CD14-positive monocyte (primary cell): ENCODE data around the gene GLP1R. TPM values are rescaled to one million over a fixed set of nuclear protein-coding genes. Genes with fewer than 3 reads are reported as not detected.

ENCODE experiments used
- DNase-seq, 3 donors: peaks; one replicate each; pipeline ENCODE4 v3.0.0-alpha.2; 2011 to 2022
- H2AFZ ChIP-seq: 2 replicates; pipeline ENCODE4 v1.6.0; 2012; ENCODE audit warnings: mild to moderate bottlenecking, low read depth, low read length, inconsistent platforms; ENCODE audit not compliant: insufficient read depth, poor library complexity, severe bottlenecking
- H3K27ac ChIP-seq, 2 donors: 1 replicate in 1 of 2; 2 replicates in 1 of 2; pipeline ENCODE4 v1.5.1; 2012 to 2013; ENCODE audit warnings: low read length in 2 of 2, control low read depth in 1 of 2, inconsistent platforms in 1 of 2, low read depth in 1 of 2, mild to moderate bottlenecking in 1 of 2
- H3K27me3 ChIP-seq, 2 donors: one replicate each; pipeline versions ENCODE4 v1.6.0 to v1.6.1; 2011 to 2013; ENCODE audit warnings: low read length in 2 of 2; ENCODE audit not compliant: control insufficient read depth in 2 of 2, insufficient read depth in 2 of 2
- H3K36me3 ChIP-seq, 2 donors: replicated peaks in 1 of 2; 1 replicate in 1 of 2; 2 replicates in 1 of 2; pipeline versions ENCODE4 v1.5.1 to v1.6.1; 2012 to 2013; ENCODE audit warnings: low read length in 2 of 2, control low read depth in 1 of 2, inconsistent platforms in 1 of 2, mild to moderate bottlenecking in 1 of 2; ENCODE audit not compliant: insufficient read depth in 2 of 2, control insufficient read depth in 1 of 2
- H3K4me1 ChIP-seq, 2 donors: 1 replicate in 1 of 2; 2 replicates in 1 of 2; pipeline versions ENCODE4 v1.5.1 to v1.6.1; 2012 to 2013; ENCODE audit warnings: low read length in 2 of 2, control low read depth in 1 of 2, inconsistent platforms in 1 of 2, mild to moderate bottlenecking in 1 of 2, moderate library complexity in 1 of 2; ENCODE audit not compliant: insufficient read depth in 2 of 2, control insufficient read depth in 1 of 2
- H3K4me2 ChIP-seq: replicated peaks from 2 replicates; pipeline ENCODE3; 2012; ENCODE audit warnings: low read length, moderate library complexity, mild to moderate bottlenecking; ENCODE audit not compliant: poor library complexity, severe bottlenecking; ENCODE audit errors: extremely low read depth
- H3K4me3 ChIP-seq, 3 experiments: fragments of 200-600 bp in 1 of 3; sonication (generic) in 1 of 3; replicated peaks in 1 of 3; 1 replicate in 2 of 3; 2 replicates in 1 of 3; pipeline ENCODE4 v1.5.1; 2011 to 2013; ENCODE audit warnings: low read length in 3 of 3, mild to moderate bottlenecking in 3 of 3, control low read depth in 2 of 3, low read depth in 2 of 3, inconsistent platforms in 1 of 3, moderate library complexity in 1 of 3
- H3K79me2 ChIP-seq: 2 replicates; pipeline ENCODE4 v1.6.0; 2012; ENCODE audit warnings: mild to moderate bottlenecking, control low read depth, inconsistent platforms, low read length, moderate library complexity; ENCODE audit not compliant: insufficient read depth
- H3K9ac ChIP-seq: 2 replicates; pipeline ENCODE4 v1.6.0; 2017; ENCODE audit warnings: low read length, mild to moderate bottlenecking; ENCODE audit not compliant: insufficient read depth, poor library complexity, severe bottlenecking
- H3K9me3 ChIP-seq, 2 donors: replicated peaks in 1 of 2; 1 replicate in 1 of 2; 2 replicates in 1 of 2; pipeline versions ENCODE4 v1.5.1 to v1.6.1; 2012 to 2013; ENCODE audit warnings: low read length in 2 of 2, control low read depth in 1 of 2; ENCODE audit not compliant: control insufficient read depth in 1 of 2, insufficient read depth in 1 of 2
- H4K20me1 ChIP-seq: 2 replicates; pipeline ENCODE4 v1.6.0; 2012; ENCODE audit warnings: mild to moderate bottlenecking, low read length, control low read depth, moderate library complexity; ENCODE audit not compliant: insufficient read depth
- H3K27ac Mint-ChIP-seq, 7 donors: one replicate each; pipeline ENCODE4 v1.8.0; 2020; ENCODE audit warnings: mild to moderate bottlenecking in 7 of 7, mixed read lengths in 7 of 7, moderate library complexity in 6 of 7, inconsistent platforms in 2 of 7
- H3K27me3 Mint-ChIP-seq, 3 donors: one replicate each; pipeline ENCODE4 v1.8.0; 2021 to 2022; ENCODE audit warnings: low read depth in 3 of 3, mild to moderate bottlenecking in 3 of 3, mixed read lengths in 3 of 3, moderate library complexity in 3 of 3, inconsistent platforms in 1 of 3
- H3K36me3 Mint-ChIP-seq, 2 donors: one replicate each; pipeline ENCODE4 v1.8.0; 2020; ENCODE audit warnings: mixed read lengths in 2 of 2, inconsistent platforms in 1 of 2, mild to moderate bottlenecking in 1 of 2
- H3K4me1 Mint-ChIP-seq: one replicate; pipeline ENCODE4 v1.8.0; 2020; ENCODE audit warnings: mild to moderate bottlenecking, mixed read lengths
- H3K4me3 Mint-ChIP-seq, 2 donors: one replicate each; pipeline ENCODE4 v1.8.0; 2020; ENCODE audit warnings: mild to moderate bottlenecking in 2 of 2, mixed read lengths in 2 of 2, moderate library complexity in 1 of 2
- H3K9me3 Mint-ChIP-seq, 7 donors: one replicate each; pipeline ENCODE4 v1.8.0; 2020 to 2022; ENCODE audit warnings: mixed read lengths in 7 of 7, mild to moderate bottlenecking in 6 of 7, moderate library complexity in 6 of 7, inconsistent platforms in 2 of 7
- CTCF ChIP-seq: fragments of 200-600 bp; IDR thresholded peaks from one replicate; pipeline ENCODE4 v1.8.0; 2022; ENCODE audit warnings: antibody characterized with exemption, mild to moderate bottlenecking
- WGBS: methylation state at CpG from one replicate; pipeline ENCODE4 v1.1.5; 2013; ENCODE audit warnings: missing lambda C conversion rate; ENCODE audit not compliant: insufficient coverage; 5-methylcytosine and 5-hydroxymethylcytosine counted together
- intact Hi-C, 2 donors: fragments of 100-400 bp; cut with micrococcal nuclease; formaldehyde crosslinking; loops; one replicate each; pipeline versions ENCODE4 v1.15.0 to v1.15.1; 2023
- polyA plus RNA-seq, 3 donors: library from polyadenylated mRNA; depleted of rRNA in 1 of 3; unstranded in 2 of 3; stranded (reverse) in 1 of 3; fragments of 300-500 nt in 2 of 3; fragments of >200 nt in 1 of 3; fragmentation: Illumina TruSeq in 2 of 3; gene quantifications; 1 replicate in 2 of 3; 2 replicates in 1 of 3; pipeline ENCODE4 v1.2.3, GENCODE V29; 2012 to 2021

The GLP1R gene
- polyA plus RNA-seq, 3 donors, result not detected

- no peak overlapping the region for H3K4me3 Mint-ChIP-seq
- no peak overlapping the region for H3K27ac ChIP-seq
- TF ChIP-seq CTCF, result no peak
- no peaks in the 10 kb centered on the region for H3K79me2 ChIP-seq
- intact Hi-C loops, result no loop called here
- WGBS, result 100% methylated on average over 3 of the region's 9 CpGs
- no peaks in the 10 kb centered on the region for H4K20me1 ChIP-seq
- H3K9me3 Mint-ChIP-seq, result peaks cover 0 to 1% (median 0%) of the 10 kb centered on the region in 7 donors
- H3K4me2 ChIP-seq, result no peak overlapping the region
- peaks cover 2% of the 10 kb centered on the region for H3K4me1 Mint-ChIP-seq
- H3K27me3 Mint-ChIP-seq, result peaks cover 22 to 37% (median 27%) of the 10 kb centered on the region in 3 donors
- H3K36me3 Mint-ChIP-seq, result no peaks in the 10 kb centered on the region
- DNase-seq, result no peak
- no peak overlapping the region for H2AFZ ChIP-seq
- no peaks in the 10 kb centered on the region for H3K36me3 ChIP-seq
- no peak overlapping the region for H3K4me3 ChIP-seq
- H3K27me3 ChIP-seq, result peaks cover 11 to 22% of the 10 kb centered on the region in 2 donors
- no peak overlapping the region for H3K9ac ChIP-seq
- no peaks in the 10 kb centered on the region for H3K9me3 ChIP-seq
- peak overlapping the region in 2 of 7 donors; percentile 11 to 47 for H3K27ac Mint-ChIP-seq
- no peaks in the 10 kb centered on the region for H3K4me1 ChIP-seq
These were observed 5.4 kb downstream of the GLP1R start for GRCh38 chr6:39053854-39054576.

GRCh38 chr6:39054577-39055142 is 6.1 kb downstream of the GLP1R start:
- no peak overlapping the region for H3K27ac ChIP-seq
- H3K9ac ChIP-seq, result no peak overlapping the region
- H3K4me3 ChIP-seq, result no peak overlapping the region
- no peak overlapping the region for H2AFZ ChIP-seq
- H3K9me3 ChIP-seq, result no peaks in the 10 kb centered on the region
- Mint-ChIP-seq H3K36me3 (no peaks in the 10 kb centered on the region), H3K27ac (no peak overlapping the region), H3K4me1 (peaks cover 2% of the 10 kb centered on the region), H3K9me3 (no peaks in the 10 kb centered on the region), H3K4me3 (no peak overlapping the region), H3K27me3 (peaks cover 16 to 31% (median 21%) of the 10 kb centered on the region in 3 donors)
- intact Hi-C loops, result no loop called here
- no peaks in the 10 kb centered on the region for H3K36me3 ChIP-seq
- no peak overlapping the region for H3K4me2 ChIP-seq
- H3K27me3 ChIP-seq, result peaks cover 6 to 15% of the 10 kb centered on the region in 2 donors
- no peak for TF ChIP-seq CTCF
- no peaks in the 10 kb centered on the region for H3K4me1 ChIP-seq
- no peaks in the 10 kb centered on the region for H4K20me1 ChIP-seq
- H3K79me2 ChIP-seq, result no peaks in the 10 kb centered on the region
- 93% methylated on average over 4 of the region's 9 CpGs for WGBS
- DNase-seq, result no peak
